ENCODE measurements around the gene KRT74.

Gene KRT74

DNA sequence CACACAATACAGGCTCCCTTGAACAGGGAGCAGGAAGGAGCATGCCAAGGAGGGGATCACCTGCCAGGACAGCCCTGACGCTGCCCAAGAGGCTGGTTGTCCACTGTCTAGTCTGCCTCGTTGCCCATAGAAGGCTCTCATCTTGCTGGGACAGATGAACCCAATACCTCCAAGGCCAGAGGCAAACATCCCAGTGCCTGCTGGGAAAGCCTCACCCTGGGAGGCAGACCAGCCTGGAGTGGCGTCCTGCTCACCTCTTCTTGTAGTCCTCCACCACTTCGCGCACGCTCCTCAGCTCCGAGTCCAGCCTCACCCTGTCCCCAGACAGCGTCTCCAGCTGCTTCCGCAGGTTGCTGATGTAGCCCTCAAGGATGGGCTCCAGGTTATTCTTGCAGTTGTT, 42.3 kb upstream of the KRT74 start:
- no peak overlapping the region for H3K4me3 ChIP-seq (ENCODE audit: low read depth, low read length)
- TF ChIP-seq, protein P1, sequence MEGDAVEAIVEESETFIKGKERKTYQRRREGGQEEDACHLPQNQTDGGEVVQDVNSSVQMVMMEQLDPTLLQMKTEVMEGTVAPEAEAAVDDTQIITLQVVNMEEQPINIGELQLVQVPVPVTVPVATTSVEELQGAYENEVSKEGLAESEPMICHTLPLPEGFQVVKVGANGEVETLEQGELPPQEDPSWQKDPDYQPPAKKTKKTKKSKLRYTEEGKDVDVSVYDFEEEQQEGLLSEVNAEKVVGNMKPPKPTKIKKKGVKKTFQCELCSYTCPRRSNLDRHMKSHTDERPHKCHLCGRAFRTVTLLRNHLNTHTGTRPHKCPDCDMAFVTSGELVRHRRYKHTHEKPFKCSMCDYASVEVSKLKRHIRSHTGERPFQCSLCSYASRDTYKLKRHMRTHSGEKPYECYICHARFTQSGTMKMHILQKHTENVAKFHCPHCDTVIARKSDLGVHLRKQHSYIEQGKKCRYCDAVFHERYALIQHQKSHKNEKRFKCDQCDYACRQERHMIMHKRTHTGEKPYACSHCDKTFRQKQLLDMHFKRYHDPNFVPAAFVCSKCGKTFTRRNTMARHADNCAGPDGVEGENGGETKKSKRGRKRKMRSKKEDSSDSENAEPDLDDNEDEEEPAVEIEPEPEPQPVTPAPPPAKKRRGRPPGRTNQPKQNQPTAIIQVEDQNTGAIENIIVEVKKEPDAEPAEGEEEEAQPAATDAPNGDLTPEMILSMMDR (IDR thresholded peaks at IDR 0.05; ENCODE audit: low read depth, low read length) = no peak
- DNase-seq (ENCODE audit: low read depth, low spot score) = no peak
- in situ Hi-C loops (cut with HindIII; ENCODE audit: low sequenced_read_pairs) = no loop called here

DNA sequence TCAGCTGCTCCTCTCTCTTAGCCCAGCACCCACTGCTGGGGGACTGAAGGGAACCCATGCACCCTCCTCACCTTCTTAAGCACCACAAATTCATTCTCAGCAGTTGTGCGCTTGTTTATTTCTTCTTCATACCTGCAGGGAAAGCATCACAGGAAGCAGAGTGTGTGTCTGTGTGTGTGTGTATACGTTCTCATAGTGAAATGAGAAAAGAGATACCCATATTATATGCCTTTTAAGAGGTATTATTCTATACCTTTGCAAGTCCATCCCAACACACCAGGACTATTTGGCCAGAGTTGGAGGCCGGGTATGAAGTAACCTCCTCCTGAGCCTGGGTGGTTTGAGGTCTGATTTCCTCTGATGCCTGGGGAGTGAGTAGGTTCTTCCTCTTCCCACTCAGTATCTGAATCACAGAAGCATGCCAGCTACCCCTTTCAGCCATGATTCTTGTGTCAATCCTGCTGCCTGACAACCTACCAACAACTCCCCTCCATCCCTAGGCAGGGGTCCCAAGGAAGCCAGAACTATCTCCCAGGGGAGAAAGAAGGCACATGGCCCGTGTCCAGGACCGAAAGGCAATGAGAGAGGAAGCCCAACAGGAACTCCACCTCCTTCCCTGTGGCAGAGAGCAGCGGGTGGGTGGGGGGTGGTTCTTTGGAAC, 41.7 kb upstream of the KRT74 start:
- no peak overlapping the region for H3K4me3 ChIP-seq (ENCODE audit: low read depth, low read length)
- TF ChIP-seq, protein P1 (IDR thresholded peaks at IDR 0.05; ENCODE audit: low read depth, low read length) = no peak
- in situ Hi-C loops (cut with HindIII; ENCODE audit: low sequenced_read_pairs) = no loop called here
- DNase-seq (ENCODE audit: low read depth, low spot score) = no peak

DNA sequence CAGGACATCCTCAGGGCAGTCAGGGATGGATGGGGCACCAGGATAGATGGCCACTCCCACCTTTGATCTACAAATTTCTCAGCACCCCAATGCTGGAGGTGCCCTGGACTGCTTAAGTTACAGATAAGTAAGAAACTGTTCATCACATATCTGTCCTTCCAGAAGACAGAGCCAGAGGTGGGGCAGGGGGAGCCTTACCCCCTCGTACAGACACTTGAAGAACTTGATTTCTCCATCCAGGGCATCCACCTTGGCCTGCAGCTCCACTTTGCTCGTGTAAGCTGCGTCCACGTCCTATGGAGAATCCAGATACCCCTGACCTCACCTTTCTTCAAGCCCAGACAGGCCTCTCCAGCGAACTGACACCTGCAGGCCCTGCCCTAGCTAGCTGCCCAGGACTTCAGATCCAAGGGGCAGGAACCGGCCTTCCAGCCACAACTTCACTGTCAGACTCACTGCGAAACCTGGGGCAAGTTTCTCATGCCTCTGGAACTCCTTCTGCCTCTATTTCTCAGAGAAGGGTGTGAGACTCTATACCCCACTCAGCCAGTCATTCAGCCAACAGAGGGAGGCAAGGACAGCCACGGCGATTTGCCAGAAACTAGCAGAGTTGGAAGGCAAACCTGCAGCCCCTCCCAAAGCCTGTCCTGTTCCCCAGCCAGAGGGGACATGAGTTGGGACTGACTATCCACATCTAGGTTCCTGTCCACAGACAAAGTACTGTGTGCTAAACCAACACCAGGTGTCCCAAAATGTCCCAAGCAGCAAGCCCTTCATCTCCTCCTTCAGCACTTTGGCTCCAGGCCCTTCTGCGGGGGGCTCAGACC, 41.0 kb upstream of the KRT74 start:
- no peak overlapping the region for H3K4me3 ChIP-seq (ENCODE audit: low read depth, low read length)
- TF ChIP-seq, protein P1 (IDR thresholded peaks at IDR 0.05; ENCODE audit: low read depth, low read length) = no peak
- no peak for DNase-seq (ENCODE audit: low read depth, low spot score)
- in situ Hi-C loops (cut with HindIII; ENCODE audit: low sequenced_read_pairs) = no loop called here

DNA sequence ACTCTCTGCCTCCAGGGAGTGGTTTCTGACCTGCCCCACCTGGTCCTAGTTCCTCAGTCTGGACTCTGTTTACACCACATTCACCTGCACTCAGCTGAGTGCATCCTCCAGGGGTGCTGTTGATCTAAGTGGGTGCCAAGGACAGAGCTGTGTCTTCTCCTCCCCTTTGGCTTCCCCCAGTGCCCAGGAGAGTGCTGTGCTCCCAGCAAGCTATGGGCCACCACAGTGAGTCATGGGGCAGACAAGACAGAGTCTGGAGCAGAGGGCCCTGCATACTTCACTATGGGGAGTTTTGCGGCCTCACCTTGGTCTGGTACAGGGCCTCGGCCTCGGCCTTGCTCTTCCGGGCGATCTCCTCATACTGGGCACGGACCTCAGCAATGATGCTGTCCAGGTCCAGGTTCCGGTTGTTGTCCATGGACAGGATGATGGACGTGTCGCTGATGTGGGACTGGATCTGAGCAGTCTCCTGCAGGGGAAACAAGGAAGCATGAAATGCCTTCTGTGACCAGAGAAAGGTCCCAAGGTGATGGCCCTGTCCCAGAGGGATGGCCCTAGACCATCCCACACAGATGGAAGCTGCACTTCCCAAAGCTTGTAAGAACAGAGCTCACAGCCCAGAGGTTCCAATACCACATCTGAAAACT, 39.9 kb upstream of the KRT74 start:
- no peak overlapping the region for H3K4me3 ChIP-seq (ENCODE audit: low read depth, low read length)
- in situ Hi-C loops (cut with HindIII; ENCODE audit: low sequenced_read_pairs) = no loop called here
- TF ChIP-seq, protein P1 (IDR thresholded peaks at IDR 0.05; ENCODE audit: low read depth, low read length) = no peak
- no peak for DNase-seq (ENCODE audit: low read depth, low spot score)

DNA sequence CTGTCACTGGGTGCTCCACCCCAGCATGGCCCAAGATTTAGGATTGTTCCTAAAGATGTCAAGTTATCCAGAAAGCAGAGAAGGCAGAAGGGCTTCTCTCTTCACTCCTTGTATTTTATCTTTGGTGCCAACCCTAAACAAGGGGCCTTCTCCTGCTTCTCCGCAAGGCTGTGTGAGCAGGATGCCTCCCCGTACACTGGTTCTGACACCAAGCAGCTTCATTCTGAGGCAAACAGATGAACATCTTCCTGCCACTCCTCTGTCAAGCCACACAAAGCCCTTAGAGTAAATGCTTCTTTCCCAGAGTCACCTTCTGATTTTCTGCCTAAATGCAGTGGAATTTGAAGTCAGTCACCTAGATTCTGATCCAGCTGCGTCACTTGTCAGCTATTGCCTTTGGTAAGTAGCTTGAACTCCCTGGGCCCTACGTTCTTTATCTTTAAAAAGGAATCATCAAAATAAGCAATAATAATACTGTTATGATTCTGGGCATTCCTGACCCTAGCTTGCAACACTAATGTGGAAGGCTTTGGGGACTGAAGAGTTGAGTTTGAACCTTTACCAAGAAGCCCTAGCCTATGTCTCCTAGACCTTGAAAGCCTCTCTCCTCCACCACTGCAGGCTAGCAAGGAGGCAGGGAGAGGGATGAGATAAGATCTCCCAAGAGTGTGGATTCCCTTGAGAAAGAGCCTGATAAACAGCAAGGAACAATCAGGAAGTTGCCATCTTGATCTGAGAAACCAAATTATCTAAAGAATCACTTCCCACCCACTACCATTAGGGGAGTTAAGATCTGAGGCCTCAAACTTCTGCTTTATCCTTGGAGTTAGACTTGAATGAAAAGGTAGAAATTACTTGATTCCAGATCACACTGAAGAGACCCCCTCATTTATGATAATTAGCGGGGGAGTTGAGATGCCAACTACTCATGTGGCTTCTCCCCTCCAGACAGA, 39.1 kb upstream of the KRT74 start:
- DNase-seq (ENCODE audit: low read depth, low spot score) = no peak
- TF ChIP-seq, protein P1 (IDR thresholded peaks at IDR 0.05; ENCODE audit: low read depth, low read length) = no peak
- in situ Hi-C loops (cut with HindIII; ENCODE audit: low sequenced_read_pairs) = no loop called here
- H3K4me3 ChIP-seq (ENCODE audit: low read depth, low read length) = no peak overlapping the region

DNA sequence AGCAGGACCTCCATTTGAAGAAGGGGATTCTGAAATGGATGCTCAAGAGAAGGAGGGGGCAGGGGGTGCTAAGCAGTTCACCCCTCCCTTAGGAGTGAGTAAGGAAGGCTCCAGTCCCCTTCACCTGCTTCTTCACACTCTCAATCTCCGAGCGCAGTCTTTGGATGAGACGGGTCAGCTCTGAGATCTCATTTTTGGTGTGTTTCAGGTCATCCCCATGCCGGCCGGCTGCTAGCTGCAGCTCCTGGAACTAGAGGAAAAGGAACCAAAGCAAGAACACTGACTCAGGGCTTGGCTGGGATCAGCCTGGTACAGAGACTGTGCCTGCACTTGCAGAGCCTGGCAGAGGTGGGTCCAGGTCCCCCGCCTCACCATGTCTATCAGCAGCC, 37.4 kb upstream of the KRT74 start:
- TF ChIP-seq, protein P1 (IDR thresholded peaks at IDR 0.05; ENCODE audit: low read depth, low read length) = no peak
- in situ Hi-C loops (cut with HindIII; ENCODE audit: low sequenced_read_pairs) = no loop called here
- no peak for DNase-seq (ENCODE audit: low read depth, low spot score)
- H3K4me3 ChIP-seq (ENCODE audit: low read depth, low read length) = no peak overlapping the region
